H1 (cell line): Measurements from ENCODE around the gene FSIP1. TPM values are rescaled to one million over a fixed set of nuclear protein-coding genes. Genes with fewer than 3 reads are reported as not detected.

Experiments
- CTCF ChIA-PET: fragments of 300-600 bp; sonication (Branson Sonifier 250); formaldehyde crosslinking; loops from one replicate; lab custom pipeline; 2021; ENCODE audit not compliant: partially characterized antibody; lab: Charles Lee
- POLR2A ChIA-PET: fragments of 300-600 bp; sonication (Branson Sonifier 250); formaldehyde crosslinking; loops from one replicate; lab custom pipeline; 2021; ENCODE audit warnings: inconsistent platforms; ENCODE audit not compliant: partially characterized antibody; lab: Charles Lee
- DNase-seq, 2 experiments: peaks; one replicate each; pipeline versions ENCODE4 v3.0.0 to v3.0.0-alpha.2; 2010 to 2022; ENCODE audit warnings: low spot score in 2 of 2, low read depth in 1 of 2, mixed read lengths in 1 of 2
- FAIRE-seq: peaks from 2 replicates; lab custom pipeline; 2011; peaks lifted over from hg19 to GRCh38; lab: Jason Lieb, UNC
- H2AFZ ChIP-seq: 2 replicates; pipeline ENCODE4 v1.8.1; 2012; ENCODE audit warnings: low read length, inconsistent platforms
- H2AK5ac ChIP-seq: 2 replicates; pipeline ENCODE4 v1.6.1; 2013; ENCODE audit warnings: low read depth, low read length
- H2BK120ac ChIP-seq: replicated peaks from 2 replicates; pipeline ENCODE3; 2013; ENCODE audit warnings: low read depth, low read length, inconsistent platforms
- H2BK12ac ChIP-seq: 2 replicates; pipeline ENCODE4 v1.6.1; 2013; ENCODE audit warnings: low read depth, low read length
- H2BK15ac ChIP-seq: 2 replicates; pipeline ENCODE4 v1.6.1; 2013; ENCODE audit warnings: low read length
- H2BK20ac ChIP-seq: 2 replicates; pipeline ENCODE4 v1.6.1; 2013; ENCODE audit warnings: low read length
- H2BK5ac ChIP-seq: 2 replicates; pipeline ENCODE4 v1.6.1; 2013; ENCODE audit warnings: low read depth, low read length
- H3K14ac ChIP-seq: 2 replicates; pipeline ENCODE4 v1.6.1; 2013; ENCODE audit warnings: inconsistent platforms; ENCODE audit not compliant: insufficient read length
- H3K18ac ChIP-seq: 2 replicates; pipeline ENCODE4 v1.6.1; 2013; ENCODE audit warnings: low read length; ENCODE audit errors: extremely low read depth
- H3K23ac ChIP-seq: 2 replicates; pipeline ENCODE4 v1.6.1; 2013; ENCODE audit warnings: inconsistent platforms; ENCODE audit not compliant: insufficient read length
- H3K23me2 ChIP-seq: 2 replicates; pipeline ENCODE4 v1.6.1; 2013; ENCODE audit warnings: low read depth, low read length
- H3K27ac ChIP-seq: 2 replicates; pipeline ENCODE4 v1.6.1; 2011; ENCODE audit warnings: low read depth, low read length, inconsistent platforms
- H3K27me3 ChIP-seq, 4 experiments: replicated peaks in 1 of 4; 1 replicate in 1 of 4; 2 replicates in 3 of 4; pipeline versions ENCODE4 v1.6.1 to v1.8.1; 2011 to 2013; ENCODE audit warnings: low read length in 3 of 4, mild to moderate bottlenecking in 3 of 4, inconsistent platforms in 2 of 4, mixed read lengths in 2 of 4, moderate library complexity in 1 of 4; ENCODE audit not compliant: control insufficient read depth in 3 of 4, insufficient read depth in 3 of 4; ENCODE audit errors: extremely low read depth in 1 of 4
- H3K36me3 ChIP-seq, 4 experiments: 2 replicates each; pipeline versions ENCODE4 v1.6.1 to v1.8.1; 2011 to 2013; ENCODE audit warnings: mild to moderate bottlenecking in 4 of 4, low read length in 3 of 4, moderate library complexity in 2 of 4, control low read depth in 1 of 4, inconsistent platforms in 1 of 4; ENCODE audit not compliant: insufficient read depth in 4 of 4, control insufficient read depth in 2 of 4
- H3K4ac ChIP-seq: replicated peaks from 2 replicates; pipeline ENCODE3; 2013; ENCODE audit warnings: low read length, low read depth, mixed read lengths, inconsistent platforms; ENCODE audit not compliant: insufficient read length
- H3K4me1 ChIP-seq, 4 experiments: replicated peaks in 1 of 4; 1 replicate in 1 of 4; 2 replicates in 3 of 4; pipeline versions ENCODE4 v1.6.1 to v1.8.1; 2011 to 2013; ENCODE audit warnings: low read length in 3 of 4, inconsistent platforms in 2 of 4, mixed read lengths in 1 of 4; ENCODE audit not compliant: insufficient read depth in 4 of 4, control insufficient read depth in 3 of 4
- H3K4me2 ChIP-seq, 2 experiments: 2 replicates each; pipeline versions ENCODE4 v1.6.1 to v1.8.1; 2011 to 2013; ENCODE audit warnings: low read depth in 2 of 2, low read length in 2 of 2, control low read depth in 1 of 2, inconsistent platforms in 1 of 2, mild to moderate bottlenecking in 1 of 2; ENCODE audit not compliant: insufficient read depth in 1 of 2
- H3K4me3 ChIP-seq, 4 experiments: fragments of 200-600, 300-600 bp in 1 of 4; sonication (generic), shearing (Covaris generic), sonication (Bioruptor Twin) in 1 of 4; 2 replicates each; pipeline versions ENCODE4 v1.5.1 to v1.8.1; 2011 to 2016; ENCODE audit warnings: low read length in 4 of 4, low read depth in 3 of 4, control low read depth in 2 of 4, inconsistent platforms in 2 of 4, mild to moderate bottlenecking in 2 of 4, mixed read lengths in 1 of 4, moderate library complexity in 1 of 4; ENCODE audit not compliant: insufficient read depth in 2 of 4; ENCODE audit errors: extremely low read depth in 1 of 4
- H3K56ac ChIP-seq: replicated peaks from 2 replicates; pipeline ENCODE3; 2013; ENCODE audit warnings: low read depth, mild to moderate bottlenecking, mixed read lengths, low read length, inconsistent platforms; ENCODE audit not compliant: insufficient read length
- H3K79me1 ChIP-seq: 2 replicates; pipeline ENCODE4 v1.6.1; 2013; ENCODE audit warnings: low read depth, low read length, control low read depth
- H3K79me2 ChIP-seq, 2 experiments: 2 replicates each; pipeline versions ENCODE4 v1.6.1 to v1.8.1; 2012 to 2013; ENCODE audit warnings: low read length in 2 of 2, mild to moderate bottlenecking in 2 of 2, inconsistent platforms in 1 of 2; ENCODE audit not compliant: insufficient read depth in 2 of 2, control insufficient read depth in 1 of 2
- H3K9ac ChIP-seq, 4 experiments: replicated peaks in 1 of 4; 1 replicate in 1 of 4; 2 replicates in 3 of 4; pipeline versions ENCODE4 v1.6.1 to v1.8.1; 2011 to 2013; ENCODE audit warnings: low read depth in 3 of 4, low read length in 3 of 4, control low read depth in 2 of 4, mild to moderate bottlenecking in 2 of 4, moderate library complexity in 2 of 4, inconsistent platforms in 1 of 4; ENCODE audit errors: extremely low read depth in 1 of 4
- H3K9me3 ChIP-seq, 2 experiments: 2 replicates each; pipeline versions ENCODE4 v1.6.1 to v1.8.1; 2012 to 2013; ENCODE audit warnings: mild to moderate bottlenecking in 2 of 2, moderate library complexity in 2 of 2, control low read depth in 1 of 2, inconsistent platforms in 1 of 2, low read depth in 1 of 2, low read length in 1 of 2, mixed read lengths in 1 of 2; ENCODE audit not compliant: insufficient read depth in 2 of 2
- H4K20me1 ChIP-seq, 2 experiments: replicated peaks in 1 of 2; 2 replicates each; pipeline versions ENCODE3 to v1.8.1; 2011 to 2013; ENCODE audit warnings: inconsistent platforms in 2 of 2, low read length in 2 of 2, mild to moderate bottlenecking in 1 of 2; ENCODE audit not compliant: insufficient read depth in 2 of 2, control insufficient read depth in 1 of 2
- H4K5ac ChIP-seq: 2 replicates; pipeline ENCODE4 v1.6.1; 2013; ENCODE audit warnings: low read length, low read depth, mixed read lengths, inconsistent platforms; ENCODE audit not compliant: insufficient read length
- H4K8ac ChIP-seq: 2 replicates; pipeline ENCODE4 v1.8.0; 2013; ENCODE audit warnings: mild to moderate bottlenecking, moderate library complexity, low read length, inconsistent platforms; ENCODE audit not compliant: insufficient read depth; ENCODE audit errors: extremely low read depth
- H4K91ac ChIP-seq: replicated peaks from 2 replicates; pipeline ENCODE3; 2013; ENCODE audit warnings: low read length, mixed read lengths, inconsistent platforms; ENCODE audit not compliant: insufficient read length
- POLR2A ChIP-seq, 2 experiments: IDR thresholded peaks; 1 replicate in 1 of 2; 2 replicates in 1 of 2; pipeline ENCODE4 v1.6.1; 2011; ENCODE audit warnings: low read depth in 2 of 2, low read length in 2 of 2, mild to moderate bottlenecking in 2 of 2; ENCODE audit errors: control extremely low read depth in 1 of 2
- SRF ChIP-seq: IDR thresholded peaks from 2 replicates; pipeline ENCODE4 v1.6.1; 2011; ENCODE audit warnings: mild to moderate bottlenecking, low read depth, low read length, moderate library complexity
- SUZ12 ChIP-seq: fragments of 200-600 bp; sonication (generic); IDR thresholded peaks from 2 replicates; pipeline ENCODE4 v1.6.1; 2012; ENCODE audit warnings: mild to moderate bottlenecking, inconsistent platforms, low read length, moderate library complexity, mixed read lengths
- WGBS, 2 experiments: shearing (Covaris generic) in 1 of 2; methylation state at CpG; one replicate each; pipeline versions ENCODE4 v1.1.6 to v1.1.7; 2013 to 2015; ENCODE audit warnings: low lambda C conversion rate in 2 of 2, mixed read lengths in 2 of 2, inconsistent platforms in 1 of 2, low coverage in 1 of 2, missing lambda C conversion rate in 1 of 2; ENCODE audit not compliant: insufficient replicate concordance in 2 of 2, insufficient coverage in 1 of 2, insufficient read length in 1 of 2; ENCODE audit errors: extremely low coverage in 1 of 2, missing lambda C conversion rate in 1 of 2; 5-methylcytosine and 5-hydroxymethylcytosine counted together
- polyA plus RNA-seq, 7 experiments: library from polyadenylated mRNA; depleted of rRNA in 3 of 7; stranded (reverse) in 5 of 7; unstranded in 2 of 7; fragments of >200 nt in 5 of 7; fragments of 200-250 nt in 2 of 7; gene quantifications; 1 replicate in 5 of 7; 2 replicates in 1 of 7; 4 replicates in 1 of 7; pipeline versions ENCODE4 v1.2.1 to v1.2.3, GENCODE V29; 2011 to 2013; ENCODE audit warnings: missing spikeins in 2 of 7, mixed read lengths in 2 of 7
- total RNA-seq: library from RNA; stranded (reverse); fragmentation: NEBNext Ultra II Directional; extraction: Animal tissue kit (Norgen Biotek cat#: 25700); gene quantifications from 2 replicates; pipeline ENCODE4 v1.2.1, GENCODE V29; 2021

Gene FSIP1
- total and polyA plus RNA-seq, 2 of the 8 experiments (the other 6 are each of a cell fraction or from before 2014, with no cell fraction given): 0.18 to 1.3 TPM

DNA sequence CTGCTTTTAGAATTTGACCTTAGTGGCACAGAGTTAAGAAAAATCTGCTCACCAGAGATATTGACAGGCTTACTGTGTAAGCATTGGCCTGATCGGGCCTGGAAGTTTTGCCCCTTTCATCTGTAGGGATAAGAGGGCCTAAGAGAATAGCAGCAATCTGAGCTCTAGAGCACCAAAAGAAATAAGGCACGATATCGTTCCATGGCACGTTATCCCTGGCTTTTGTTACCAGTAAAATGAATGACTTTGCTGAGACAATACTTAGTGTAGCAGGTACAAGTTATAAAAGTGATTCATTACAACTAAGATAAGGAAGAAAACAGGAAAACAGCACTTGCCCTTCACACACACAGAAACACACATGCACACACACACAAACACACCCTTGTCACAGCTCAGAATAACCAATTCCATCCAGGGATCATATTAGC lies 196.8 kb downstream of the FSIP1 start:
- H3K14ac ChIP-seq: no peak overlapping the region
- no peak overlapping the region for H2BK15ac ChIP-seq
- TF ChIP-seq POLR2A (IDR thresholded peaks at IDR 0.05; ENCODE audit: control extremely low read depth in 1 of 2, low read depth in 2 of 2, low read length in 2 of 2) (peak in 1 of 2 experiments; percentile 7; a peak in 1 of 3 replicates), SUZ12 (no peak), SRF (no peak)
- H4K91ac ChIP-seq: no peak overlapping the region
- H3K4me2 ChIP-seq: no peak overlapping the region
- H3K4me1 ChIP-seq: peaks cover 4 to 14% (median 9%) of the 10 kb centered on the region in 4 experiments
- H2AFZ ChIP-seq: no peak overlapping the region
- H3K36me3 ChIP-seq: peaks cover 54 to 84% (median 75%) of the 10 kb centered on the region in 4 experiments
- peaks cover 0 to 2% of the 10 kb centered on the region in 2 experiments for H4K20me1 ChIP-seq
- no peak overlapping the region for H3K56ac ChIP-seq
- FAIRE-seq (no peak), DNase-seq (no peak)
- H3K23me2 ChIP-seq: peaks cover 2% of the 10 kb centered on the region
- ChIA-PET CTCF (interaction anchor here (0.6 to 1.8 kb wide), 6 partner anchors 8 to 414 kb away, joined by 3 to 7 read pairs (median 5); no protein-coding TSS in a partner anchor), POLR2A (interaction anchor here (0.7 to 2.5 kb wide), 4 partner anchors 9 to 385 kb away, joined by 3 to 22 read pairs (median 10); no protein-coding TSS in a partner anchor)
- no peaks in the 10 kb centered on the region for H3K9me3 ChIP-seq
- H3K9ac ChIP-seq: no peak overlapping the region
- H3K27me3 ChIP-seq: no peaks in the 10 kb centered on the region; a peak in 1 of 7 replicates
- H2BK20ac ChIP-seq: no peak overlapping the region
- no peak overlapping the region for H2BK5ac ChIP-seq
- WGBS, 2 experiments: 94% methylated on average over 4 of the region's 4 CpGs; no CpG with 5 or more reads in 1 of the 2 experiments
- no peak overlapping the region for H3K27ac ChIP-seq
- no peak overlapping the region for H3K4me3 ChIP-seq
- no peak overlapping the region for H2AK5ac ChIP-seq
- no peak overlapping the region for H4K5ac ChIP-seq
- peaks cover 0 to 20% of the 10 kb centered on the region in 2 experiments; a peak in 2 of 4 replicates for H3K79me2 ChIP-seq
- no peak overlapping the region for H3K18ac ChIP-seq
- no peak overlapping the region for H3K4ac ChIP-seq
- H4K8ac ChIP-seq: no peak overlapping the region
- no peak overlapping the region for H2BK12ac ChIP-seq
- 0 out of 2 replicates have a peak, but pooled peaks cover 3% of the 10 kb centered on the region for H3K79me1 ChIP-seq
- H2BK120ac ChIP-seq: no peak overlapping the region
- H3K23ac ChIP-seq: no peak overlapping the region
